ENCODE results near the gene SIRT3. TPM values are rescaled to one million over a fixed set of nuclear protein-coding genes. Genes with fewer than 3 reads are reported as not detected.

Gene SIRT3
- total and polyA plus RNA-seq, 4 donors: 9.9 to 17.1 (median 14.6) TPM

- TF ChIP-seq ATF3 (IDR thresholded peaks at IDR 0.05) (no peak), HNF4A (conservative IDR thresholded peaks at IDR 0.05) (no peak)
Observed at GRCh38 chr11:259413-259812, 23.3 kb upstream of the SIRT3 start (continued).

GRCh38 chr11:257766-258493 is 21.8 kb upstream of the SIRT3 start:
- Histone ChIP-seq H3K9ac (ENCODE audit: low read depth in 1 of 2, low read length in 2 of 2) (no peak overlapping the region), H3K27ac (ENCODE audit: low read depth in 1 of 2, low read length in 2 of 2) (no peak overlapping the region), H3K36me3 (ENCODE audit: control insufficient read depth in 4 of 4, insufficient read depth in 3 of 4, low read depth in 1 of 4, low read length in 3 of 4) (peaks cover 0 to 8% (median 1%) of the 10 kb centered on the region in 4 donors), H3K4me3 (ENCODE audit: low read depth in 1 of 3, low read length in 3 of 3) (no peak overlapping the region), H3K27me3 (ENCODE audit: control insufficient read depth in 4 of 4, insufficient read depth in 4 of 4, low read length in 3 of 4) (no peaks in the 10 kb centered on the region), H3K9me3 (ENCODE audit: control insufficient read depth in 4 of 4, low read length in 3 of 4) (no peaks in the 10 kb centered on the region), H3K4me1 (ENCODE audit: control insufficient read depth in 4 of 4, insufficient read depth in 4 of 4, low read length in 3 of 4) (no peaks in the 10 kb centered on the region)
- DNase-seq (ENCODE audit: low spot score): no peak
- peak; percentile 17 for TF ChIP-seq CTCF (IDR thresholded peaks at IDR 0.05; ENCODE audit: low read depth, low read length, missing input control)
- TF ChIP-seq JUND (IDR thresholded peaks at IDR 0.05): no peak
- no peak for TF ChIP-seq FOXA1 (IDR thresholded peaks at IDR 0.05)
- no peak for TF ChIP-seq EGR1 (IDR thresholded peaks at IDR 0.05; ENCODE audit: low read depth in 2 of 2)
- no peak for TF ChIP-seq ATF3 (IDR thresholded peaks at IDR 0.05)
- TF ChIP-seq RAD21 (IDR thresholded peaks at IDR 0.05): peak; percentile 19 to 45
- 73% methylated on average over 15 of the region's 15 CpGs for WGBS

- H3K9ac ChIP-seq (ENCODE audit: low read depth in 1 of 2, low read length in 2 of 2): no peak overlapping the region
- H3K27ac ChIP-seq (ENCODE audit: low read depth in 1 of 2, low read length in 2 of 2): no peak overlapping the region
- peaks cover 0 to 16% (median 7%) of the 10 kb centered on the region in 4 donors for H3K36me3 ChIP-seq (ENCODE audit: control insufficient read depth in 4 of 4, insufficient read depth in 3 of 4, low read depth in 1 of 4, low read length in 3 of 4)
- H3K27me3 ChIP-seq (ENCODE audit: control insufficient read depth in 4 of 4, insufficient read depth in 4 of 4, low read length in 3 of 4): no peaks in the 10 kb centered on the region
- WGBS: 79% methylated on average over 14 of the region's 14 CpGs
- no peaks in the 10 kb centered on the region for H3K4me1 ChIP-seq (ENCODE audit: control insufficient read depth in 4 of 4, insufficient read depth in 4 of 4, low read length in 3 of 4)
- no peak for DNase-seq (ENCODE audit: low spot score)
- H3K4me3 ChIP-seq (ENCODE audit: low read depth in 1 of 3, low read length in 3 of 3): no peak overlapping the region
- TF ChIP-seq ATF3 (IDR thresholded peaks at IDR 0.05) (no peak), FOXA2 (IDR thresholded peaks at IDR 0.05) (no peak), ZBTB33 (IDR thresholded peaks at IDR 0.05) (no peak), CTCF (IDR thresholded peaks at IDR 0.05; ENCODE audit: low read depth, low read length, missing input control) (no peak), TAF1 (conservative IDR thresholded peaks at IDR 0.05) (no peak), MAX (IDR thresholded peaks at IDR 0.05) (no peak), REST (IDR thresholded peaks at IDR 0.05) (no peak), JUND (IDR thresholded peaks at IDR 0.05) (no peak), RAD21 (IDR thresholded peaks at IDR 0.05) (no peak), YY1 (IDR thresholded peaks at IDR 0.05) (no peak)
- H3K9me3 ChIP-seq (ENCODE audit: control insufficient read depth in 4 of 4, low read length in 3 of 4): no peaks in the 10 kb centered on the region
Observed at GRCh38 chr11:256952-257737, 21.0 kb upstream of the SIRT3 start.
